HG02970 (cell line): ENCODE measurements around the gene THAP10.
"Not testable (repeated sequence)": the region's sequence is repeated elsewhere in the genome, so short reads cannot be mapped to it uniquely, and the experiment has no call there.

Experiments
- ATAC-seq: cut with Tn5 transposase; IDR thresholded peaks from one replicate; pipeline ENCODE4 v1.9.1; 2021; ENCODE audit warnings: mild to moderate bottlenecking, moderate library complexity, moderate number of reproducible peaks; ENCODE audit not compliant: unreplicated experiment, low FRiP score

Gene THAP10

DNA sequence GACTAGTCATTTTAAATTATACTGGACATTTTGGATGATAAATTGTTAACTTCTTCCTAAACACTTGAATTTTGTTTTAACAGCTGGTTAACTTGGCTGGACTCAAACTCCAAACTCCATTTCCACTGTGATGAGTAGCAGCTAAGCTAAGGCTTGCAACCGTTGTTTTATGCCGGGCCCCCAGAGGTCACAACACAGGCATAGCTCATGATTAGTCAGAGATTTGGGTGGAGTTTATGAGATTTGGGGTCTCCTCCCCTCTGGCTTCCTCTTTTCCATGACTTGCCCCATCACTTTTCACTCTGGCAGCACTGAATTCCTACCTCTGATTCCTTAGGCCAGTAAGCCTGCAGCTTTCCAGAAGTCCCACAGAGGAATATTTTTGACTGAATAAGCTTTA lies 12.8 kb downstream of the THAP10 start:
- ATAC-seq, result no peak

DNA sequence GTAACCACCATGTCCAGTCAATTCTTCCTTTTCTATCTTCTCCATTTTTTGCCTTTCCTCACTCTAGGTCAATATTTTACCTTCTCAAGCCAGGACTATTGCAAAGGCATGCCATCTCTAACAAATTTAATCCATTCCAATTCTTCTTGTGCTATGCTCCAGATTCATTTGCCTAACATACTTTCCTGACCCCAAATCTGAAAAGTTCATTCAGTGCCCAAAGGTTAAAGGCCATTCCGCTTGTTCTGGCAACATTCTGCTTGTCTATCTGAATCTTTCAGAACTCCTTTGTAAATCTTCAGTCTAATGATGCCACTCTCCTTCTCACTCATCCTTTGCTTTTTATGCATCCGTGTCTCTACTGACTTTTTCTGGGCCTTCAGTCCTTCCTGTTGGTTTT lies 15.6 kb downstream of the THAP10 start:
- no peak for ATAC-seq

DNA sequence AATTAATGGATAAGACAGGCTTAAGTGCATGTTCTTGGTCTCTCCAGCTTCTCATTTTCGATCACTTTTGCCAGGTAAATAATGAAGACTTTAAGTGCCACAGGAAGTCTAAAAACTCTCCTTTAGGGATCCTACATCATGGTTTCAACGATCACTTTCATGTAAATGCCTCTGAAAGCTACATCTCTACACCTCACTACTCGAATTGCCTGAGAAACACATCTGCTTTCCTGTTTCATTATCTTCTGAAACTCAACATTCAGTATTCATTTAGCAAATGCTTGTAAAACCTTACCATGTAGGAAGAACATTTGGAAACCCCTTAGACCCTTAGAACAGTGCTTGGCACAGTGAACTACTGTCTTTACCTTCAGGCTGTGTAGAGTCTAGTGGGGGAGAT lies 16.2 kb downstream of the THAP10 start:
- ATAC-seq, result no peak

DNA sequence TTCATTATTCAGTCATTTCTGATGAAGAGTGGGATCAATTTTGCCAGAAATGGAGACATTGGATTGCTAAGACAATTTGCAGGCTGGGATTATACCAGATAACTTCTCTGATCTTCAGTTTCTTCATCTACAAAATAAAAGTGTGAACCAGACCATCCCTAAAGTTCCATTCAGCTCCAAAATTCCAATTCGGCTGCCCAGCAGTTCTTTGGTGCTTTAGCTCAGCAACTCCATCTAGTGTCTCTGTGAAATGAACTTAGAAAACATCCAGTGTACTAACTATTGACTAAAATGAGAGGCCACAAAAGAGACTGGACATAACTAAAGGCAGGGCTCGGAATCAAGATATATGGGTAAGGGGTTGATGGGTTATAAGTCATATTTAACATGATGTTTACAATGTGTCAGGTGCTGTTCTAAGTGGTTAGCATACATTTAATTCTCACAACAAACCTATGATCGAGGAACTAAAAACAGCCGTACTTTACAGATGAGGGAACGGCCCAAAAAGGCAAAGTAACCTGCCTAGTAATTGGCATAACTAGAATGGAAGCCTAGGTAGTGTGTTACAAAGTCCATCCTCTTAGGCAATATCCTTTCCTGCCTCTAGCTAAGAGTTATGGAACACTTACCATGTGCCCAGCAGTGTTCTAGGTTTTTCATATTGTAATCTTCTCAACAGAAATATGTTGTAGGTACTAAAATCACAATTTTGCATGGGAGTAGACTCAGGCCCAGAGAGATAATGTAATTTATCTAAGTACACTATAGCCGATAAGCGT lies 17.0 kb downstream of the THAP10 start:
- no peak for ATAC-seq

DNA sequence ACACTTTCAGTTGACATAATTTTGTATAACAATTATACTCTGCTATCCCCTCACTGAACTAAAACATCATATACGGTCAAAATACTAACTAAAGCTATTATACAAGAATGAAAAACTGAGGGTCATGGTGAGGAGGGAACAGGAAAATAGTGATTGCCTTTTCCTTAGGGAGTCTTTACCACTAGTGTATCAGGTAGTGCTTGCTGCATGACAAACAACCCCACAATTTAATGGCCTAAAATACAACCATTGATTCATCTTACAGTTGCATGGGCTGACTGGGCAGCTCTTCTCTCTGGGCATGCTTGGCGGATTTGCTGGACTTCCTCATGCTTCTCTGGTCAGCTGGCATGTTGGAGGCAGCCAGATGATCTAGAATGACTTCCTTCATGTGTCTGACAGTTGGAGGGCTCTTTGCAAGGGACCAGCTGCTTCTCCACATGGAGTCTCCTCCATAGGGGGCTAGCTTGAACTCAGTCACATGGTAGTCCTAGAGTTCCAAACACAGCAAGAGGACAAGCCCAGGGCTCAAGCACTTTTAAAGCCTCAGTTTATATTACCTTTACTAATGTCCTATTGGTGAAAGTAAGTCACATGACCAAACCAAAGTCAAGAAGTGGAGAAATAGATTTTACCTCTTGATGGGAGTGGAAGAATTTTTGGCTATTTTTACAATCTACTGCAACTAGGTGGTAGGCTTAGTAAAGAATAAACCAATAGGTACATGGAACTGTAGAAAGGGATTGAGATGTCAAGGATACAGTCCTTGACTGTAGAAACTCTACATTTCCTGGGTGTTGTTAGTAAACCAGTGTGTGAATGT lies 18.8 kb downstream of the THAP10 start:
- ATAC-seq, result no peak

DNA sequence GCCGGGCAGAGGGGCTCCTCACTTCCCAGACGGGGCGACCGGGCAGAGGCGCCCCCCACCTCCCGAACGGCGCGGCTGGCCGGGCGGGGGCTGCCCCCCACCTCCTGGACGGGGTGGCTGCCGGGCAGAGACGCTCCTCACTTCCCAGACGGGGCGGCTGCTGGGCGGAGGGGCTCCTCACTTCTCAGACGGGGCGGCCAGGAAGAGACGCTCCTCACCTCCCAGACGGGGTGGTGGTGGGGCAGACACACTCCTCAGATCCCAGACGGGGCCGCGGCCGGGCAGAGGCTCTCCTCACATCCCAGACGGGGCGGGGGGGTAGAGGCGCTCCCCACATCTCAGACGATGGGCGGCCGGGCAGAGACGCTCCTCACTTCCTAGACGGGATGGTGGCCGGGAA lies 20.7 kb downstream of the THAP10 start:
- not testable (repeated sequence) for ATAC-seq

DNA sequence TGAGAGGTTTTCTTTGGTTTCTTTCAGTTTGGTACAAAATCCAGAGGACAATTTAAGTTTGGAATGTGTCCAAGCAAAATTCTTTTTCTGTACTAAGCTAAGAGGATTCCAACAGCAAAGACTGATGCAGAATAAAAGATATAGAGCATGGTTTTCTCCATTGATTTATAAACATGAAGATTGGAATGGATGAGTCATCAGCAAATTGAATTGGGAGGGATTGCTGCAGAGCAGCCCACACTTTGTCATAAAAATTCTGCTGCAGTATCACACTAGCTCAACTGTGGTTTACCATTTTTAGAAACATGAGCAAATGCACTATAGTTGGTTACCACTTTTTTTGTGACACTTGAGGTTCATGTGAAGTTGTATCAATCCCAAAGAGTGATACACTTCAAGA lies 22.2 kb downstream of the THAP10 start:
- ATAC-seq, result no peak

DNA sequence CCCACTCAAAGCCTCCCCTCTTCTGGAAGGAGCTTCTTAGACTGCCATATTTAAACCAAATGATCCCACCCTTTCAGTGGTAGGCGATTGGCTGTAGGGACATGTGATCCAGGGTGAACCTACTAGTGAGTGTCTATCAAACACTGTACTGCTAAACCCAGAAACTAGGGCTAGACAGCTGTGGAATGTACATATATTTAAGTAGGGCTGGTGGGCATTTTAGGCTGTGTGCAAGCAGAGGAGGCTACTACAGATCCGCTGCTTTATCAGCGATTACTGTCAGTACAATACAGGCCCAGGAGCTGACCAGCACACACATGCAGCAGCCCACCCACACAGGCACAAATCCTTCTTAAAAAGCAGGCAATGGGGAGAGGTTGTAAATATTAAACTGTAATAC lies 22.9 kb downstream of the THAP10 start:
- no peak for ATAC-seq

DNA sequence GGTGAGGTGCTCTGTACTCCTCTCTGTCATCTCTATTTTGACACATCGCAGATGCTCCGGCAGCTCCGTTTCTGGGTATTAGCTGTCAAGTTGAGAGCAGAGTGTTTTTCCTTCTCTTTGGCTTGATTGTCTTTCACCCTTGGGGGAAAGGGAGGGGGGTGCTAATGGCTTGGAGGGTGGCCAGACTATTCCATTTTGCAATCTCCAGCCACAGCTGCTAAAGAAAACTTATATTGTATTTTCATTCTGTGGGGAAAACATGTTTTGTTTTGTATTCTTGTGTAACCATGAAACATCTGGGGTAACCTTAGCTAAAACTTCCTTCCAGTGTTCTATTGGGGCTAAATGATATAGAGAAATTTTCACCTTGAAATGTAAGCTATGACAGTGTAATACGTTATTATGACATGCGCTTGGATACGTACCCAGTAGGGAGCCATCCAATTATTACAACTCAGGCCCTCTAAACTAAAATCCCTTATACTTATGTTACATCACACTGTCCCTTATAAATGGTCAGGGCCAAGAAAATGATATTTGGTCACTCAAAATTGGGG lies 24.2 kb downstream of the THAP10 start:
- no peak for ATAC-seq

DNA sequence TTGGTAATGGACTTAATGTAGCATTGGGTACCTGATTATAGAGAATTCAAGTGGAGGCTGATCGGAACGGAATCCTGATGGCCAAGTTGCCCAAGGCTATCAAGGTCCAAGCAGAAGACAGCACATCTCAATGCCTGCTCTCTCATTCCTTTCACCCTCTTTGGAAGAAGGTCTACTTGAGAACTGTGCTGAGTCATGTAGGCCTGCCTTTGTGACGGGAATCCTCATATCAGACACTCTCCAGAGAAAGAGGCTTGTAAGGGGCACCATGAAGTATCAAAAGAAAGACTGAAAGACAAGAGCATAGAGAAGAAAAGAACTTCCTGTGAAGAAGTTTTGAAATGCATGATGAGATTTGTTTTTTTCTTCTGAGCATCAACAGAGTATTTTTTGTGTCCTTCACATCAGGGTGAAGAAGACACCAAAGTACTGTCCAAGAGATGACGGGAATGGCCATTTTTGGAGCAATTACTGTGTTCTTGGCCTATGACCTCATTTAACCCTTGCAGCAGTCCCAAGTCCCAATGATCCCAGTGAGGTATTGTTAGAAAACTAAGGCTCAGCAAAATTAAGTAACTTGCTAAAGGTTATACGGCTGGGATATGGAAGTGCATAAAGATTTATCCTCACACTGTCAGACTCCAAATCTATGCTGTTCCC lies 25.1 kb downstream of the THAP10 start:
- no peak for ATAC-seq

DNA sequence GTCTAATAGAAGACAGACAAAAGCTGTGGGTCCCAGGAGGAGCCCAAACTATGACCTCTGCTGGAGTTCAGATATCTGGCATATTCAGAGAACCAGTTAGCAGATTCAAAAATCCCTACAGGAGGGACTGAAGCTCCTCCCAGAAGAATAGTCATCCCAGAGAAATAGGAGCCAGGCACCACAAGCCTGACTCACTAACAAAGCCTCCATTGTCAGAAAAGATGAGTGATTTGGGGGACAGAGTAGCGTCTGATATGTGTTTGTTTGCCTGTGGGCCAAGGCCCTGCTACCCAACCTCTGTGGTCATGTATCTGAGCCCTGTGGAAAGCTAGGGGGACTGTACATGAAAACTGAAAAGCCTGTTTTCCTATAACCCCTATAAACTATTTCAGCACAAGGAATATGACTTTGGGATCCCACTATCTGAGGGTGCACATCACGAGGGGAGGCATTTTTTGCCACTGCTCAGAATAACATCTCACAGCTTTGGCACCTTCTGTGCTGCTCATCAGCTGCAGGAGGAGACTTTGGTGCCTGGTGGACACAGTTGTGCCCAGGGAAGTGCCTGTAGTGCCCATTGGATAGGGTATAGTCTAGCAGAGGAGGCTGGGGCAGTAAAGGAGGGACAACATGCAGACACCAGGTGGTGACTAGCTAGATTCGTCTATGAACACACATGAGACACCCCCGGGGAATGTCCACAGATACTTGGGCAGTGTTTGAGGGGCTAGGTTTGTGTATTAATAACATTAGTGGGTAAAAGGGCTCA lies 28.6 kb downstream of the THAP10 start:
- no peak for ATAC-seq

DNA sequence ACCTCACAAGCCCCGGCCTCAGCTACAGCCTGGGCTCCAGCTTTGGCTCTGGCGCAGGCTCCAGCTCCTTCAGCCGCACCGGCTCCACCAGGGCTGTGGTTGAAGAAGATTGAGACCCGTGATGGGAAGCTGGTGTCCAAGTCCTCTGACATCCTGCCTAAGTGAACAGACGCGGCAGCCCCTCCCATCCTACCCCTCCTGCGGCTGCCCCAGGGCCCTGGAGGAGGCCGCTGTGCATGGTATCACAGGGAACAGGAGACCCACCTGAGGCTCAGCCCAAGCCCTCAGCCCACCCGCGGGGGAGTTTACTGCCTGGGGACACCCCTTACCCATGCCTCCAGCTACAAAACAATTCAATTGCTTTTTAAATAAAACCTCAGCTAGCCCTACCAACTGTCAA lies 32.2 kb downstream of the THAP10 start:
- no peak for ATAC-seq

DNA sequence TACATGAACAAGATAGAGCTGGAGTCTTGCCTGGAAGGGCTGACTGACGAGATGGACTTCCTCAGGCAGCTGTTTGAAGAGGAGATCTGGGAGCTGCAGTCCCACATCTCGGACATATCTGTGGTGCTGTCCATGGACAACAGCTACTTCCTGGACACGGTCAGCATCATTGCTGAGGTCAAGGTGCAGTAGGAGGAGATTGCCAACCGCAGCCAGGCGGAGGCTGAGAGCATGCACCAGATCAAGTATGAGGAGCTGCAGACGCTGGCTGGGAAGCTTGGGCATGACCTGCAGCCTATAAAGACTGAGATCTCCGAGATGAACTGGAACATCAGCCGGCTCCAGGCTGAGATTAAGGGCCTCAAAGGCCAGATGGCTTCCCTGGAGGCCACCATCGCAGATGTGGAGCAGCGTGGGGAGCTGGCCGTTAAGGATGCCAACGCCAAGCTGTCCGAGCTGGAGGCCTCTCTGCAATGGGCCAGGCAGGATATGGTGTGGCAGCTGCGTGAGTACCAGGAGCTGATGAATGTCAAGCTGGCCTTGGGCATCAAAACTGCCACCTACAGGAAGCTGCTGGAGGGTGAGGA lies 32.8 kb downstream of the THAP10 start:
- ATAC-seq, result no peak

DNA sequence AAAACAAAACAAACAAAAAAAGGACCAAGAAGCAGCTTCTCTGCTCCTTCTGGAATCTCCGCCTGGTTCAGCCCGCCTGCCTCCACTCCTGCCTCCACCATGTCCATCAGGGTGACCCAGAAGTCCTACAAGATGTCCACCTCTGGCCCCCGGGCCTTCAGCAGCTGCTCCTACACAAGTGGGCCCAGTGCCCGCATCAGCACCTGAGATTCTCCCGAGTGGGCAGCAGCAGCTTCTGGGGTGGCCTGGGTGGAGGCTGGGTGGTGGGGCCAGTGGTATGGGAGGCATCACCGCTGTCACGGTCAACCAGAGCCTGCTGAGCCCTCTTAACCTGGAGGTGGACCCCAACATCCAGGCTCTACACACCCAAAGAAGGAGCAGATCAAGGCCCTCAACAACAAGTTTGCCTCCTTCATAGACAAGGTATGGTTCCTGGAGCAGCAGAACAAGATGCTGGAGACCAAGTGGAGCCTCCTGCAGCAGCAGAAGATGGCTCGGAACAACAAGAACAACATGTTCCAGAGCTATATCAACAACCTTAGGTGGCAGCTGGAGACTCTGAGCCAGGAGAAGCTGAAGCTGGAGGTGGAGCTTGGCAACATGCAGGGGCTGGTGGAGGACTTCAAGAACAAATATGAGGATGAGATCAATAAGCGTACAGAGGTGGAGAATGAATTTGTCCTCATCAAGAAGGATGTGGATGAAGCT lies 33.5 kb downstream of the THAP10 start:
- ATAC-seq, result not testable (repeated sequence)

DNA sequence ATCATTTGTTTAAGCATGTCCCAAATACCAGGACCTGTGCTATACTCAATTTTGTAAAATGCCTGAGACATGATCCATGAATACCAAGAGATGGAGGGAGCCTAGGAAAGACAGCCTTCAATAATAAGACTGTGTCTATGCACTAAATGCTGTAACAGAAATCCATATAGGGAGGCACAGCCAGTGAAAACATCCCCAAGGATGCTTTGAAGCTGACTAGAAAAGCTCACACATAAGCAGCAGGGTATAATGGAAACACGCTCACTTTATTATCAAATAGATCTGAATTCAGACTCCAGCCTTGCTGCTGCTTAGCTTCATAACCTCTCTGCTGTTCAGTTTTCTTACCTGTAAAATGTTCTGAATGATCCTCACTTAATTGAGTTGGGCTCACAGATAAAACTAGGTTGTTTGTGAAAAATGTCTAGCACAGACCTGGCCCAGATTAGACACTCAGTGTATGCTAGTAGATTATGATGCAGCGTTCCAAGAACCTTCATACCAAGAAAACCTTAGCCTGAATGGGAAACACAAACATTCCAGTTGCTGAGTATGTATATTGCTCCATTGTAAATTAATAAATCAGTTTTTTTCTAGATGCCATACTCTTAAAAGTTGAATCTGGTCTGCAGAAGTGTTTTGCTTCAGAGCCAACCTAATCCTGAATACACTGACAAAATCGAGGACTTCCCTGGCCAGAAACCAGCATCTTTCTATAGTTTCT lies 34.5 kb downstream of the THAP10 start:
- no peak for ATAC-seq

DNA sequence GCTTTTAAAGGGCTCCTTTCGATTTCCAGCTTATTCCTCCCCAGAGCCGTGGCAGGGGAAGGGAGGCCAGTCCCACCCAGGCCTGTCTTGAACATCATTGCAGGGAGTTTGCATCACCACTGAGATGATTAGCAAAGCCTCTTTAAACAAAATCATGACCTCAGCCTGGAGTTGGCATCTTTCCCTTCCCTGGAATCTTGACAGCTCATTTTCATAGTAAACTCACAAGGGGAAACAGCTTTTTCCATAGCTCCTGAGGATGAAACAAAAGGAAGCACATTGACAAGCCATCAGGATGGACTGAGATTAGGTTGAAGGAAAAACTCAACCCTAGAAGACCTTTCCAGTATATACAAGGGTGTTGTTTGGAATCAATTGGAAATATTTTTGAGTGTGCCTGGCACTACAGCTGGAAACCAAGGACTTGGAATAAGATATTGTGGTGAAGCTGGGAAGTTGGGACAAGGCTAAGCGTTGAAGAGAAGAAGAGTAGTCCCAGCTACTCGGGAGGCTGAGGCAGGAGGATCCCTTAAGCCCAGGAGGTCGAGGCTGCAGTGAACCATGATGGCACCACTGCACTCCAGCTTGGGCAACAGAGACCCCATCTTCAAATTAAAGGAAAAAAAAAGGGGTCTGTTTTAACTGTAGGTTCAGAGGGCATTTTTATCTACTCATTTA lies 35.2 kb downstream of the THAP10 start:
- ATAC-seq, result no peak

DNA sequence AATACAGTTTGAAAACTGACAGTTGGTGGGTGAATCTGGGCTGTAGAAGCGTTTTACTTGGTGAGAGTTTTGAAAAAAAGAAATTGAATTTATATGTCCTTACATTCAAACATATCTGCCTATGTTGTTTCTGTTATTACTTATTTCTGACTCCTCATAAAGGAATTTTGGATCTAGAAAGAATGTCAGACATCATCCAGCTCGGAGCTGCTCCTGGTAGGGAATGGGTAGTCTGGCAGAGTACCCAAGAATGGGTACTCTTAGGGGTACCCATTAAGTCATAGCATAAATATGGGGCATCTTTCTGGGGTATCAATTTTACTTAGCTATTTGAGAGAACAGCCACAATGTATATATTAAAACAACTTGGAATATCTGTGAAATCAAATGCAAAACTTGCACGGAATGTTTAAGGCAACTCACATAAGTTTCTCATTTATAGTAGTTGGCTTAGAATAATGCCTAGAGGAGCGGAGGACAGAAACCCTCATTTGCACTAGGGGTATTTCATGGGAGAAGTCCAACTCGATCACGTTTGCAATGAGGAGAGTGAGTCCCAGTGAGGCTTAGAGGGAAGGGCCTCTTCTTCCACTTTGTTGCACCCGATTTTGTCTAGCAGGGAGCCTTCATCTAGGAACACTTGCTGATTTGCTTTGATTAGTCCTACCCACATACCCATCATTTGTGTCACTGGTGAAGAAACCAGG lies 35.9 kb downstream of the THAP10 start:
- no peak for ATAC-seq

DNA sequence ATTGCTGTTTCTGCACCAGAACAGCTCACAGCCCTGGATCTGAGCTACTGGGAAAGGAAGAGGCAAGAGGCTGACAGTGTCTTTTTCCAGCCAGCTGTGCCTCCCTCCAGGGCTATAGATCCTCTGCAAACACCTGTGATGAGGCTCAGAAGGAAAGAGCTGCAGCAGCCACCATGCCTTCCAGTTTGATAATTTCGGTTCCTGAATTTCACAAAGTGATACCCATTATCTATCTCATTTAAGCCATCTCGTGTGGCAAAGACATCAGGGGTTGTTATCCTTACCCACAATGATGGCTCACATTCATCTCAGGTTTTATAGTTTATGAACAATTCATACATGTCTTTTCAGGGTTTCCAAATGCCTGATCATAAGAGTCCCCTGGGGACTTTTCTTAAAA lies 36.5 kb downstream of the THAP10 start:
- ATAC-seq, result no peak
